ENCODE data around the gene NIPAL1. TPM values are rescaled to one million over a fixed set of nuclear protein-coding genes. Genes with fewer than 3 reads are reported as not detected.

The NIPAL1 gene
- total and polyA plus RNA-seq, 2 donors (not counting 3 experiments of a cell fraction or from before 2014, with no cell fraction given): 0.36 to 1.7 TPM

DNA sequence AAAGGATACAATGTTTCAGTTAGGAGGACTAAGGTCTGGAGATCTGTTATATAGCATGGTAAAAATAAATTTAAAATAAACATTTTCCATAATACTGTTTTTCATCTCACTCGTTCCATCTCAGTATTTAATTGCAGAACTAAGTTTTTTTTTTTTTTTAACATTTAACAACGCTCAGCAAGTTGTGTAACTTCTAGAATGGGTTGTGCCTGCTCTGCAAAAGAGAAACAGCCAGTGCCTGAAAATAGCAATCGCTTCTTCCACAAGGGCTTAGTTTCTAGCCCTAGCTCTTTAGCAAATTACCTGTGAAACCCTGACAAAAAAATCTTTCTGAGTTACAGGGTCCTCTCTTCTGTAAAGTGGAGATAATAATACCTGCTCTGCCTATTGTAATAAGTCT is 42.0 kb upstream of the NIPAL1 start:
- ChIA-PET POLR2A (no interaction called here), CTCF (no interaction called here)
- Histone ChIP-seq H3K4me3 (replicated peaks in 1 of 3; ENCODE audit: insufficient read depth in 1 of 3, low read depth in 1 of 3, low read length in 3 of 3) (no peak overlapping the region), H3K4me1 (ENCODE audit: control insufficient read depth, extremely low read depth, insufficient read depth, low read length) (no peaks in the 10 kb centered on the region), H3K27ac (ENCODE audit: insufficient read depth, low read depth, low read length) (no peak overlapping the region), H3K9me3 (replicated peaks; ENCODE audit: control insufficient read depth, insufficient read depth, low read length) (no peaks in the 10 kb centered on the region), H2AFZ (ENCODE audit: low read depth, low read length) (no peak overlapping the region), H4K20me1 (replicated peaks; ENCODE audit: control insufficient read depth, extremely low read depth, insufficient read depth, low read length) (no peaks in the 10 kb centered on the region), H3K9me1 (replicated peaks; ENCODE audit: control insufficient read depth, extremely low read depth, insufficient read depth, low read length) (no peaks in the 10 kb centered on the region), H3K36me3 (ENCODE audit: control insufficient read depth in 2 of 2, extremely low read depth in 1 of 2, insufficient read depth in 2 of 2, low read length in 2 of 2) (no peaks in the 10 kb centered on the region), H3K4me2 (ENCODE audit: insufficient read depth, low read length) (no peak overlapping the region), H3K9ac (replicated peaks; ENCODE audit: extremely low read depth, insufficient read depth, low read length) (no peak overlapping the region), H3K79me2 (ENCODE audit: control insufficient read depth, insufficient read depth, low read length) (no peaks in the 10 kb centered on the region), H3K27me3 (ENCODE audit: control insufficient read depth in 2 of 2, insufficient read depth in 2 of 2, low read length in 2 of 2) (no peaks in the 10 kb centered on the region)
- dilution Hi-C loops (cut with MboI; ENCODE audit: extremely low pct_ligation_motif_present, low sequenced_read_pairs): no loop called here
- intact Hi-C loops (cut with micrococcal nuclease): no loop called here
- BruUV-seq (replicated peaks): no TSS peak
- no peak for DNase-seq (ENCODE audit: low read depth, low spot score)
- no peak for FAIRE-seq
- TF ChIP-seq FOS (IDR thresholded peaks at IDR 0.05; ENCODE audit: borderline replicate concordance, insufficient read depth, low read length) (no peak), GATA2 (IDR thresholded peaks at IDR 0.05; ENCODE audit: insufficient read depth, insufficient read length, low read depth, low read length) (no peak), EZH2 (IDR thresholded peaks at IDR 0.05; ENCODE audit: borderline replicate concordance, low read depth, low read length, severe bottlenecking) (no peak), POLR2A (IDR thresholded peaks at IDR 0.05; ENCODE audit: low read depth, low read length) (no peak), MYC (IDR thresholded peaks at IDR 0.05; ENCODE audit: low read depth, low read length) (no peak), JUN (IDR thresholded peaks at IDR 0.05; ENCODE audit: borderline replicate concordance, insufficient read depth, insufficient read length, low read depth) (no peak), POLR2AphosphoS5 (IDR thresholded peaks at IDR 0.05; ENCODE audit: insufficient read depth, low read depth, low read length) (no peak)
- TF ChIP-seq, protein P1, sequence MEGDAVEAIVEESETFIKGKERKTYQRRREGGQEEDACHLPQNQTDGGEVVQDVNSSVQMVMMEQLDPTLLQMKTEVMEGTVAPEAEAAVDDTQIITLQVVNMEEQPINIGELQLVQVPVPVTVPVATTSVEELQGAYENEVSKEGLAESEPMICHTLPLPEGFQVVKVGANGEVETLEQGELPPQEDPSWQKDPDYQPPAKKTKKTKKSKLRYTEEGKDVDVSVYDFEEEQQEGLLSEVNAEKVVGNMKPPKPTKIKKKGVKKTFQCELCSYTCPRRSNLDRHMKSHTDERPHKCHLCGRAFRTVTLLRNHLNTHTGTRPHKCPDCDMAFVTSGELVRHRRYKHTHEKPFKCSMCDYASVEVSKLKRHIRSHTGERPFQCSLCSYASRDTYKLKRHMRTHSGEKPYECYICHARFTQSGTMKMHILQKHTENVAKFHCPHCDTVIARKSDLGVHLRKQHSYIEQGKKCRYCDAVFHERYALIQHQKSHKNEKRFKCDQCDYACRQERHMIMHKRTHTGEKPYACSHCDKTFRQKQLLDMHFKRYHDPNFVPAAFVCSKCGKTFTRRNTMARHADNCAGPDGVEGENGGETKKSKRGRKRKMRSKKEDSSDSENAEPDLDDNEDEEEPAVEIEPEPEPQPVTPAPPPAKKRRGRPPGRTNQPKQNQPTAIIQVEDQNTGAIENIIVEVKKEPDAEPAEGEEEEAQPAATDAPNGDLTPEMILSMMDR (IDR thresholded peaks at IDR 0.05; ENCODE audit: extremely low read depth in 1 of 2, insufficient read depth in 1 of 2, low read depth in 1 of 2, low read length in 2 of 2): no peak
- TF ChIP-seq, protein P2, sequence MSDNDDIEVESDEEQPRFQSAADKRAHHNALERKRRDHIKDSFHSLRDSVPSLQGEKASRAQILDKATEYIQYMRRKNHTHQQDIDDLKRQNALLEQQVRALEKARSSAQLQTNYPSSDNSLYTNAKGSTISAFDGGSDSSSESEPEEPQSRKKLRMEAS (IDR thresholded peaks at IDR 0.05; ENCODE audit: insufficient read depth, insufficient read length): no peak
